ENCODE data around the gene CRB1.

CRB1 gene

DNA sequence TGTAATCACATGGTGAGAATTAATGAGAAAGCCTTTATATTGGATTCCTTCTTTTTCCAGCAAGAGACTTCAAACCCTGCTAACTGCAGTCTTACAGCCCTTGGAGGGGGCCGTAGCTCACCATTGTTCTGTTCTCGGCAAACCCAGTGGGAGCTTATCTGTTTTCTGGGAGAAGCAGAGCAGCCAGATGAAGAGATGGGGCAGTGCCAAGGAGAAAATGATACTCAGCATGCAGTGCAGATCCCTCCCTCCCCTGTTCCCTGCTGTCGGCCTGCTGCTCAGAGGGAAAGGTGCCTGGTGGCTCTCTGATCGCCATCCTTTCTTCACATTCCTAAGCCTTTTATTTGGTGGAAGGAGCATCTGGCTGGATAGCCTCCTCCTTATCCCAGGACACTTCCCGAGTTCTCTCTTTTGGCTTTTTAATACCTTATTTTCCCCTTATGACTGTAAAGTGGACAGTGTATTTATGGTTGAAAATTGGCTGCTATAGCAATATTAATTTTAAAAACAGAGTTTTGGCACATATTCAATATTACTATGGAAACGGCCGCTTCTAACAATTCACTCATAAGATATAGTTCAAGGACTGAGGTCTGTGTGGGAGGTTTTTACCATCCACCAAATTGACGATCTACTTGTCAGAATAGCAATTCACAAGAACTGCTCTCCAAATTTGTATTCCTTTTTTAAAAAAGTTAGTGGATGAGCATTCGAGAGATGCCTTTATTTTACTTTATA is 203.4 kb downstream of the CRB1 start:
- Histone ChIP-seq H3K79me1 (ENCODE audit: low read length) (no peaks in the 10 kb centered on the region), H2BK5ac (ENCODE audit: low read length) (no peak overlapping the region), H3K23ac (ENCODE audit: low read length) (no peak overlapping the region), H2BK120ac (ENCODE audit: low read depth, low read length) (no peak overlapping the region), H4K5ac (ENCODE audit: low read length) (no peak overlapping the region), H3K4me1 (ENCODE audit: control insufficient read depth, low read depth, low read length) (peaks cover 4% of the 10 kb centered on the region), H4K8ac (ENCODE audit: low read depth, low read length) (no peak overlapping the region), H3K4me3 (ENCODE audit: low read length) (no peak overlapping the region), H3K79me2 (ENCODE audit: control insufficient read depth, insufficient read depth, low read length) (no peaks in the 10 kb centered on the region), H3K4ac (ENCODE audit: low read depth, low read length) (no peak overlapping the region), H3K36me3 (ENCODE audit: control insufficient read depth, insufficient read depth, low read length) (no peaks in the 10 kb centered on the region), H3K27me3 (ENCODE audit: insufficient read depth, low read length, poor library complexity) (no peaks in the 10 kb centered on the region), H3K18ac (ENCODE audit: low read length) (no peak overlapping the region), H2AK5ac (ENCODE audit: low read length) (no peak overlapping the region), H3K9ac (ENCODE audit: low read length) (no peak overlapping the region), H2BK15ac (replicated peaks; ENCODE audit: low read depth) (no peak overlapping the region), H3K4me2 (ENCODE audit: low read length) (no peak overlapping the region), H3K56ac (ENCODE audit: low read length) (no peak overlapping the region), H3K27ac (ENCODE audit: low read depth, low read length) (peak overlapping the region; percentile 51)
- WGBS (ENCODE audit: extremely low coverage, insufficient coverage, low lambda C conversion rate): no CpG with 5 or more reads among the region's 9 CpGs
- peak; percentile 92 for DNase-seq

DNA sequence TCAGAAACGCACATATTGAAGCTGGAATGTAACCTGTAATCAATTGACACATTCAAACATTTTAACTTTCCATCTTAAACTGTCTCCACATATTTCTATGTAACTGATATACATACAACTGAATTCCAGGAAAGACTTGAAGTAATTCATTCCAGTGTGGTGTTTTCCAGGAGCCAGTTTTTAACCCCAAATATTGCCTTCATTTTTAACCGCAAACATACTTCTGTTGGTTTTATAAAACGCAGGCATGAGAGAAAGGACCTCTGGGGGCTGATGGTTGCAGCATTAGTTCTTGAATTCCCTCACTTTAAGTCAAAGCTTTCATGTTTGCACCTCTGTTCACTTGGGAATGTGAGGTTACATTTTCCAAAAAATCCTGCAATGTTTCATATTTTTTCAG is 204.1 kb downstream of the CRB1 start:
- no CpG with 5 or more reads among the region's 3 CpGs for WGBS (ENCODE audit: extremely low coverage, insufficient coverage, low lambda C conversion rate)

DNA sequence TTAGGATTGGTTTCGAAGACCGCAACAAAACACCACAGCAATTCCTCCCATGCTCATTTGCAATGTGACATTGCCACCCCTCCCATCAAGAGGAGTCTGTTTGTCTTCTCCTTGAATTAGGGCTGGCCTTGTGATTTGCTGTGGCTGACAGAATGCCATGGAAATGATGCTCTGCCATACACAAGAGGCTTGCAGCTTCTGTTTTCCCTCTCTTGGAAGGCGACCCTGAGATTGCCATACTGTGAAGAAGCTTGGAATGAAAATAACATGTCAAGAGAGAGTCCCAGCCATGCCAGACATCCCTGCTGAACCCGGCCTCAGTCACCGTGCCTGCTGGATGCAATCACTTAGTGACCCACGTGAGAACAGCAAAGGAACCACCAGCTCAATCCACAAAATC is 212.4 kb downstream of the CRB1 start:
- no peaks in the 10 kb centered on the region for H3K79me1 ChIP-seq (ENCODE audit: low read length)
- H2BK15ac ChIP-seq (replicated peaks; ENCODE audit: low read depth): no peak overlapping the region
- no peak overlapping the region for H3K9ac ChIP-seq (ENCODE audit: low read length)
- no peaks in the 10 kb centered on the region for H3K79me2 ChIP-seq (ENCODE audit: control insufficient read depth, insufficient read depth, low read length)
- H2AK5ac ChIP-seq (ENCODE audit: low read length): no peak overlapping the region
- H3K27ac ChIP-seq (ENCODE audit: low read depth, low read length): peak overlapping the region; percentile 45
- no peaks in the 10 kb centered on the region for H3K27me3 ChIP-seq (ENCODE audit: insufficient read depth, low read length, poor library complexity)
- no peak overlapping the region for H3K4me2 ChIP-seq (ENCODE audit: low read length)
- H3K4me3 ChIP-seq (ENCODE audit: low read length): no peak overlapping the region
- H2BK120ac ChIP-seq (ENCODE audit: low read depth, low read length): no peak overlapping the region
- H3K18ac ChIP-seq (ENCODE audit: low read length): no peak overlapping the region
- H3K56ac ChIP-seq (ENCODE audit: low read length): no peak overlapping the region
- no peaks in the 10 kb centered on the region for H3K36me3 ChIP-seq (ENCODE audit: control insufficient read depth, insufficient read depth, low read length)
- WGBS (ENCODE audit: extremely low coverage, insufficient coverage, low lambda C conversion rate): no CpG with 5 or more reads among the region's 6 CpGs
- H3K23ac ChIP-seq (ENCODE audit: low read length): no peak overlapping the region
- no peak overlapping the region for H3K4ac ChIP-seq (ENCODE audit: low read depth, low read length)
- H2BK5ac ChIP-seq (ENCODE audit: low read length): no peak overlapping the region
- DNase-seq: no peak
- H4K5ac ChIP-seq (ENCODE audit: low read length): no peak overlapping the region
- no peak overlapping the region for H4K8ac ChIP-seq (ENCODE audit: low read depth, low read length)
- H3K4me1 ChIP-seq (ENCODE audit: control insufficient read depth, low read depth, low read length): peaks cover under 1% of the 10 kb centered on the region

More for the DNA sequence above, 204.1 kb downstream of the CRB1 start:
- H3K23ac ChIP-seq (ENCODE audit: low read length): no peak overlapping the region
- no peak overlapping the region for H3K4ac ChIP-seq (ENCODE audit: low read depth, low read length)
- H3K36me3 ChIP-seq (ENCODE audit: control insufficient read depth, insufficient read depth, low read length): no peaks in the 10 kb centered on the region
- H3K4me3 ChIP-seq (ENCODE audit: low read length): no peak overlapping the region
- H4K8ac ChIP-seq (ENCODE audit: low read depth, low read length): no peak overlapping the region
- H3K4me1 ChIP-seq (ENCODE audit: control insufficient read depth, low read depth, low read length): peaks cover 4% of the 10 kb centered on the region
- H3K27ac ChIP-seq (ENCODE audit: low read depth, low read length): no peak overlapping the region
- no peak overlapping the region for H3K18ac ChIP-seq (ENCODE audit: low read length)
- no peaks in the 10 kb centered on the region for H3K27me3 ChIP-seq (ENCODE audit: insufficient read depth, low read length, poor library complexity)
- no peak overlapping the region for H4K5ac ChIP-seq (ENCODE audit: low read length)
- no peaks in the 10 kb centered on the region for H3K79me1 ChIP-seq (ENCODE audit: low read length)
- no peaks in the 10 kb centered on the region for H3K79me2 ChIP-seq (ENCODE audit: control insufficient read depth, insufficient read depth, low read length)
- H2AK5ac ChIP-seq (ENCODE audit: low read length): no peak overlapping the region
- no peak for DNase-seq
- no peak overlapping the region for H3K4me2 ChIP-seq (ENCODE audit: low read length)
- no peak overlapping the region for H3K9ac ChIP-seq (ENCODE audit: low read length)
- no peak overlapping the region for H2BK120ac ChIP-seq (ENCODE audit: low read depth, low read length)
- H2BK5ac ChIP-seq (ENCODE audit: low read length): no peak overlapping the region
- no peak overlapping the region for H3K56ac ChIP-seq (ENCODE audit: low read length)
- H2BK15ac ChIP-seq (replicated peaks; ENCODE audit: low read depth): peak overlapping the region; percentile 36

DNA sequence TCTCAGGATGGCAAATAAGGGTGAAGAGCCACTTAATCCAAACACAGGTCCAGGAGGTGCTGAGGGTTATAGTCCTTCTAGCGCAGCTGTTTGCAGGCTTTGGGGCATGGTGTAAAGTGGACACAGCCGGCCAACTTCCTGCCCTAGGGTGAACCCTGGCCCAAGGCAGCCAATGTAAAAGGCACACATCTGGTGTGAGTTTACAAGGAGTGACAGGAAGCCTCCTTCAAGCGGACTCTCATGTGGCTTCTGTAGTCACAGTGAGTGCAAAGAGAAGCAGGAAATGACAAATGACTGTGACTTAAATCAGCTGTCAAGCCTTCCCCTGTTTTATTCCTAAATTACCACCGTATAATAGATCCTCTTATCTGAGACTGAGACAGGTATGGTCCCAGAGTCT is 213.0 kb downstream of the CRB1 start:
- Histone ChIP-seq H4K8ac (ENCODE audit: low read depth, low read length) (no peak overlapping the region), H2BK120ac (ENCODE audit: low read depth, low read length) (no peak overlapping the region), H3K23ac (ENCODE audit: low read length) (peak overlapping the region; percentile 34), H3K9ac (ENCODE audit: low read length) (no peak overlapping the region), H3K56ac (ENCODE audit: low read length) (no peak overlapping the region), H3K4ac (ENCODE audit: low read depth, low read length) (no peak overlapping the region), H3K27ac (ENCODE audit: low read depth, low read length) (no peak overlapping the region), H3K79me1 (ENCODE audit: low read length) (no peaks in the 10 kb centered on the region), H2BK15ac (replicated peaks; ENCODE audit: low read depth) (no peak overlapping the region), H4K5ac (ENCODE audit: low read length) (no peak overlapping the region), H2AK5ac (ENCODE audit: low read length) (no peak overlapping the region), H3K4me3 (ENCODE audit: low read length) (no peak overlapping the region), H3K79me2 (ENCODE audit: control insufficient read depth, insufficient read depth, low read length) (no peaks in the 10 kb centered on the region), H3K18ac (ENCODE audit: low read length) (no peak overlapping the region), H3K4me1 (ENCODE audit: control insufficient read depth, low read depth, low read length) (peaks cover 1% of the 10 kb centered on the region), H3K36me3 (ENCODE audit: control insufficient read depth, insufficient read depth, low read length) (no peaks in the 10 kb centered on the region), H3K4me2 (ENCODE audit: low read length) (no peak overlapping the region), H3K27me3 (ENCODE audit: insufficient read depth, low read length, poor library complexity) (no peaks in the 10 kb centered on the region), H2BK5ac (ENCODE audit: low read length) (no peak overlapping the region)
- WGBS (ENCODE audit: extremely low coverage, insufficient coverage, low lambda C conversion rate): no CpG with 5 or more reads among the region's 4 CpGs
- DNase-seq: no peak

DNA sequence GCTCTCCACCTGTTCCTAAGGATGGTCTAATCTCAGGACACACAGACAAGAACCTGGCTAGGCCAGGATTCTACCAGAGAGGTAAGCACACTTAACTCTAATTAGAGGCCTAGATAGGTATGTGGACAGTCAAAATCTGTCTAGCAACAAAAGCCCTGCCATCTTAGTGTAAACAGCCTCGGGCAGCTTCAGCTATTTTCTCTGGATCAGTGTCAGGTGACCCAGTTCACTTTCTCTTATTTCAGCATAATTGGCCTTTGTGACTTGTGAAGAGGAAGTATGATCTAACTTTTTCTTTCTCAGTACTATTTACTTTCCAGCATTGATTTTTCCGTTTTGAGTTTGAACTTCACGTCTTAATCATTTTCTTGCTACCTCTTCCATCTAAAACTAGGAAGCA is 217.7 kb downstream of the CRB1 start:
- Histone ChIP-seq H3K9ac (ENCODE audit: low read length) (no peak overlapping the region), H3K4me1 (ENCODE audit: control insufficient read depth, low read depth, low read length) (peaks cover 1% of the 10 kb centered on the region), H3K27ac (ENCODE audit: low read depth, low read length) (no peak overlapping the region), H3K36me3 (ENCODE audit: control insufficient read depth, insufficient read depth, low read length) (no peaks in the 10 kb centered on the region), H4K8ac (ENCODE audit: low read depth, low read length) (no peak overlapping the region), H3K18ac (ENCODE audit: low read length) (no peak overlapping the region), H2BK15ac (replicated peaks; ENCODE audit: low read depth) (no peak overlapping the region), H3K79me1 (ENCODE audit: low read length) (no peaks in the 10 kb centered on the region), H2BK120ac (ENCODE audit: low read depth, low read length) (no peak overlapping the region), H3K56ac (ENCODE audit: low read length) (peak overlapping the region; percentile 15), H3K4me2 (ENCODE audit: low read length) (no peak overlapping the region), H4K5ac (ENCODE audit: low read length) (no peak overlapping the region), H3K4ac (ENCODE audit: low read depth, low read length) (no peak overlapping the region), H3K23ac (ENCODE audit: low read length) (no peak overlapping the region), H3K4me3 (ENCODE audit: low read length) (no peak overlapping the region), H2AK5ac (ENCODE audit: low read length) (no peak overlapping the region), H3K27me3 (ENCODE audit: insufficient read depth, low read length, poor library complexity) (no peaks in the 10 kb centered on the region), H3K79me2 (ENCODE audit: control insufficient read depth, insufficient read depth, low read length) (no peaks in the 10 kb centered on the region), H2BK5ac (ENCODE audit: low read length) (no peak overlapping the region)
- WGBS (ENCODE audit: extremely low coverage, insufficient coverage, low lambda C conversion rate): no CpG with 5 or more reads among the region's 3 CpGs
- no peak for DNase-seq

DNA sequence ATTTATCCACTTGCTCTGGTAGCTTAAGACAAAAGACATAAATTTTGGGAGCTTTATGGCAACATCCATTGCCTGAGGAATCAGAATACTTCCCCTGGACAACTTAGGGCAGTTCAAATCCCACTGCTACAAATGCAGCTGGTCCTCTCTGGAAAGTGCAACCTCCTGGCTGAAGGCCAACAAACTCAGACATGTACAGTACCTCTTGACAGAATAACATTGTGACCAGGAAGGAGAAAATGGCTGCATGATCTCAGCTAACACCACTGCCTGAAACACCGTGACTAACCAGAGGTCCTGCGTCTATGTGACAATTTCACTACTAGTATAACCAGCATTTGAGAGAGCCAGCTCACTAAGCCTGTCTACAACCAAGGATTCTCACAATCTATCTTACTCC is 218.9 kb downstream of the CRB1 start:
- Histone ChIP-seq H2BK15ac (replicated peaks; ENCODE audit: low read depth) (no peak overlapping the region), H3K79me2 (ENCODE audit: control insufficient read depth, insufficient read depth, low read length) (no peaks in the 10 kb centered on the region)
- WGBS (ENCODE audit: extremely low coverage, insufficient coverage, low lambda C conversion rate): no CpG with 5 or more reads among the region's 2 CpGs

More for the DNA sequence above, 218.9 kb downstream of the CRB1 start:
- no peak overlapping the region for H3K23ac ChIP-seq (ENCODE audit: low read length)
- no peak overlapping the region for H4K8ac ChIP-seq (ENCODE audit: low read depth, low read length)
- no peaks in the 10 kb centered on the region for H3K36me3 ChIP-seq (ENCODE audit: control insufficient read depth, insufficient read depth, low read length)
- no peaks in the 10 kb centered on the region for H3K27me3 ChIP-seq (ENCODE audit: insufficient read depth, low read length, poor library complexity)
- no peak overlapping the region for H2AK5ac ChIP-seq (ENCODE audit: low read length)
- no peak overlapping the region for H3K27ac ChIP-seq (ENCODE audit: low read depth, low read length)
- no peak overlapping the region for H3K18ac ChIP-seq (ENCODE audit: low read length)
- no peak overlapping the region for H3K4me3 ChIP-seq (ENCODE audit: low read length)
- no peak overlapping the region for H2BK5ac ChIP-seq (ENCODE audit: low read length)
- no peak overlapping the region for H2BK120ac ChIP-seq (ENCODE audit: low read depth, low read length)
- peaks cover 1% of the 10 kb centered on the region for H3K4me1 ChIP-seq (ENCODE audit: control insufficient read depth, low read depth, low read length)
- H3K9ac ChIP-seq (ENCODE audit: low read length): no peak overlapping the region
- H3K56ac ChIP-seq (ENCODE audit: low read length): no peak overlapping the region
- H3K4ac ChIP-seq (ENCODE audit: low read depth, low read length): no peak overlapping the region
- H4K5ac ChIP-seq (ENCODE audit: low read length): no peak overlapping the region
- H3K4me2 ChIP-seq (ENCODE audit: low read length): no peak overlapping the region
- H3K79me1 ChIP-seq (ENCODE audit: low read length): no peaks in the 10 kb centered on the region
- DNase-seq: no peak

All from mesendoderm (in vitro differentiated cells).